Measurements from ENCODE around the gene RPLP2. TPM values are rescaled to one million over a fixed set of nuclear protein-coding genes. Genes with fewer than 3 reads are reported as not detected.

The RPLP2 gene
- polyA plus RNA-seq, 1 donor = 855 TPM

DNA sequence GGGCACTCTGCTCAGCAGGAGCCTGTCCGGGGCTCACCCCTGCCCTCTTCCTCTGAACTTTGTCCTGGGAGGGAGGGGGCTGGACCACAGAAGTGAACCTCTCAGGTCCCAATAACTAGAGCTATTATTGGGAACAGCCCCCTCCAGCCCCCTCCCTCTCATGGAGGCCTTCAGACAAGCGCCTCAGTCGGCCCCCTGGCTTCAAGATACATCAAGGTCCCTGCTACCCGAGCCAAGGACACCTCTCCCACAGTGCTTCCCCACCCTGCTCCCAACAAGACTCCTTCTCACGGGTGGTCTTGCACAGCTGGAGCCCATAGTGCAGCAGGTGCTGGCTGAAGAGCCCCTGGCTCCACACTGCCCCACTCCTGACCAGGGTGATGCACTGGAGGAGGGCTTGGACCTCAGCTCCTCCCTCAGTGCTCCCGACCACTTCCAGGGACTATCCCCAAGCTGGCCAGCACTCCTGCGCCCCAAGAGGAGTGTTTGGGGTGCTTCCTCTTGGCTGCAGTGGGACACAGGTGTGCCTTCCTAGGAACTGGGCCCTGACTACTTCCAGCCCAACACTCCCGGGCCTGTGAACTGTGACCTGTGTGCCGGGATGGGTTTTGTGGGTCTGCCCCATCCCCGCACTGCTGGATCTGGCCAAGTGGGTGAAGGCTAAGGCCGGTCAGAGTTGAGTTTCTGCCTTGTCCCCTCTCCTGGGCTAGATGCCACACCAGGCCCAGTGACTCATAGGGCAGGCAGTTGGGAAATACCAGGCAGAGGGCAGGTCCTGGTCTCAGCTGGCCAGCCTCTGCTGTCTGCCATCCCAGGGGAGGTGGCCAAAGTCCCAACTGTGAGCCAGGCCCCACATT is 11.1 kb downstream of the RPLP2 start:
- no peak for DNase-seq

DNA sequence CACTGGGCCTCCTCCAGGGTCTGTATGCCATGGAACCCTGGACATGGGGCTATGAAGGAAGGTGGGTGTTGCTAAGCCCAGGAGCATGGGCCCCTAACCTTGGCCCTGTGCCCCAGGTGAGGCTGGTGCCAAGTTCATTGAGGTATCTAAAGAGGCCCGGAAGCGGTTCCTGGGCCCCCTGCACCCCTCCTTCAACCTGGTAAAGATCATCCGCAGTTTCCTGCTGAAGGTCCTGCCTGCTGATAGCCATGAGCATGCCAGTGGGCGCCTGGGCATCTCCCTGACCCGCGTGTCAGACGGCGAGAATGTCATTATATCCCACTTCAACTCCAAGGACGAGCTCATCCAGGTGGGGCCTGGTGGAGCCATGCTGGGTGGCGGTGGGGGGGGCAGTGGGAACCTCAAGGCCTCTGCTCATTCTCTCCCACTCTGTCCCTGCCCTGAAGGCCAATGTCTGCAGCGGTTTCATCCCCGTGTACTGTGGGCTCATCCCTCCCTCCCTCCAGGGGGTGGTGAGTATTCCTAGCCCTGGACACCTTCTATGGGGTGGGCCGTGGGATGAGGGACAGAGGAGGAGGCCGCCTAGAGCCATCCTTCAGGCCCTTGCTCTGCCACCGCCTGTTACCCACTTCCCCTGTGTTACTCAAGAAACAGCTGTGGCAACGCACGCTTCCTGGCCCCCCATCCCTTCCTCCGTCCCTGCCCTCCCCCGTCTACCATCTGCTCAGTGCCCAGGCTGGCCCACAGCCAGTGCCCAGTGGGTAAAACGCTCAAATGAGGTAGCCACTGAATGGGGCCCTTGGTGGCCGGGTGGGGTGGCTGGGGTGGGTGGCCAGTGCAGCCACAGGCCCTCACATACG is 12.0 kb downstream of the RPLP2 start:
- DNase-seq = no peak

DNA sequence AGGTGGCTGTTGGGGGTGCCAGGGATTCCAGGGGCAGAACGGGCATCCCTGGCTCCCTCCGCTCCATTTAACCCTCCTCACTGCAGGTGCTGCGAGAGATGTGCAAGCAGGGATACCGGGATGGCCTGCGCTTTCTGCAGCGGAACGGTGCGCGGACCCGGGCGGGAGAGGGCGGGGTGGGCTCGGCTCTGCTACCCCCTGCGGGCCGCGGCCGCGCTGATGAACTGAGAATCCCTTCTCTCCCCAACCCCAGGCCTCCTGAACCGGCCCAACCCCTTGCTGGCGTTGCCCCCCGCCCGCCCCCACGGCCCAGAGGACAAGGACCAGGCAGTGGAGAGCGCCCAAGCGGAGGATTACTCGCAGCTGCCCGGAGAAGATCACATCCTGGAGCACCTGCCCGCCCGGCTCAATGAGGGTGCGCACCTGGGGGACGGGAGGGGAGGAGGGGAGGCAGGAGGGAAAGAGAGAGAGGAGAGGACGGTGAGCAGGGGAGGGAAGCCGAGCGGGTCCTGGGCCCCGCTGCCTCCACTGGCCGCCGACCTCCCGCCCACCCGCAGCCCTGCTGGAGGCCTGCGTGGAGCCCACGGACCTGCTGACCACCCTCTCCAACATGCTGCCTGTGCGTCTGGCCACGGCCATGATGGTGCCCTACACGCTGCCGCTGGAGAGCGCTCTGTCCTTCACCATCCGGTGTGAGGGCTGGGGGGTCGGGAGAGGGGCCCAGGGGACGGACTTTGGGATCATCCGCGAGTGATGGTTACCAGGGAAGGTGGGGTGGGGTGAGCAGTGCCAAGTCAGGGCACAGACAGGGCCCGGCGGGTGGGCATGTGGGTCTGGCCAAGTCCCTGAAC is 13.9 kb downstream of the RPLP2 start:
- no peak for DNase-seq

DNA sequence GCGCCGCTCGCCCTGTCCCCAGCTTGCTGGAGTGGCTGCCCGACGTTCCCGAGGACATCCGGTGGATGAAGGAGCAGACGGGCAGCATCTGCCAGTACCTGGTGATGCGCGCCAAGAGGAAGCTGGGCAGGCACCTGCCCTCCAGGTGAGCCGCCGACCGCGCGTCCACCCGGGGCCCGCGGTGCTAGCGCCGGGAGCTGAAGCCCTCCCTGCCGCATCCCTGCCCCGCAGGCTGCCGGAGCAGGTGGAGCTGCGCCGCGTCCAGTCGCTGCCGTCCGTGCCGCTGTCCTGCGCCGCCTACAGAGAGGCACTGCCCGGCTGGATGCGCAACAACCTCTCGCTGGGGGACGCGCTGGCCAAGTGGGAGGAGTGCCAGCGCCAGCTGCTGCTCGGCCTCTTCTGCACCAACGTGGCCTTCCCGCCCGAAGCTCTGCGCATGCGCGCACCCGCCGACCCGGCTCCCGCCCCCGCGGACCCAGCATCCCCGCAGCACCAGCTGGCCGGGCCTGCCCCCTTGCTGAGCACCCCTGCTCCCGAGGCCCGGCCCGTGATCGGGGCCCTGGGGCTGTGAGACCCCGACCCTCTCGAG is 14.6 kb downstream of the RPLP2 start:
- no peak for DNase-seq

DNA sequence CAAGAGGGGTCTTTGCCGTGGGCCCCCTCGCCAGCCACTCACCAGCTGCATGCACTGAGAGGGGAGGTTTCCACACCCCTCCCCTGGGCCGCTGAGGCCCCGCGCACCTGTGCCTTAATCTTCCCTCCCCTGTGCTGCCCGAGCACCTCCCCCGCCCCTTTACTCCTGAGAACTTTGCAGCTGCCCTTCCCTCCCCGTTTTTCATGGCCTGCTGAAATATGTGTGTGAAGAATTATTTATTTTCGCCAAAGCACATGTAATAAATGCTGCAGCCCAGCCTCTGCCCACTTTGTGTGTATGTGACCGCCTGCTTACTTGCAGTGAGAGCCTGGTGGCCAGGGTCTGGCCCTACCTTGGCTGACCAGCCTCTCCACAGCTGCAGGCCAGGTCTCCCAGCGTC is 15.2 kb downstream of the RPLP2 start:
- DNase-seq = no peak

DNA sequence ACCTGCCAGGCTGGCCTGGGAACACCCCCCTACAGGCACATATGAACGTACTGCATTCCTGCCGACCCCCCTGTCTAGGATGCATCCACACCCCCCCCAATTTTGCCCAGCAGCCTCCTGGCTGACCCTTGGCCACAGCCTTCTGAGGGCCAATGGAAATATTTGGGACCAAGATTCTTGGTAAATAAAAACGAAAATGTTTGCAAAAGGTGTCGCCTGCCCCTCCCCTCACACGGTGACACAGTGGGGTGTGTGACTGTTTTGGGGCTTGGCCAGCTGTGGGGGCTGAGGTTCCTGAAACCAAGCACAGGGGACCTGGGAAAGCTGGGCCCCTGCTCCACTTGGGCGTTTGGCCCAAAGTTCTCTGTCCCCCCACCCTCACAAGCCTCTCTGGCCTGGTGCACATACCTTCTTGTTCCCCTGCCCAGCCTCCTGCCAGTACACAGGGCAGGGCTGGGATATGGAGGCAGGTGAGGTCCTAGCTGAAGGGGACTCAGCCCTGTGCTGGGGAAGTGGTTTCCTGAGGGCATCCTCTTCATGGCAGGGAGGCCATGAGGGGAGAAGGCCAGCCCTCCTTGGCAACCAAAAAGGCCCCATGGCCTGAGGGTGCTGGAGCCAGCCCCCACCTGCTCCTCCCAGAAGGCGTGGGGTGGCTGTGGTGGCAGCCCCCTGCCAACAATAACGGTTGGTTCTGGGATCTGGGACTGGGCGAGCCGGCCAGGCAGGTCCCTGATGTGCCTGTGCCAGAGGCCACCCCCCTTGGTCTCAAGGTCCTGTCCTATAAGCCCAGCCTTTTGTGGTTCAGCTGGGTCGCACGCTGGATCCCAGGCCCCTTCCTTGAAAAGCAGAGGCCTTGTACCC is 15.8 kb downstream of the RPLP2 start:
- no peak for DNase-seq

DNA sequence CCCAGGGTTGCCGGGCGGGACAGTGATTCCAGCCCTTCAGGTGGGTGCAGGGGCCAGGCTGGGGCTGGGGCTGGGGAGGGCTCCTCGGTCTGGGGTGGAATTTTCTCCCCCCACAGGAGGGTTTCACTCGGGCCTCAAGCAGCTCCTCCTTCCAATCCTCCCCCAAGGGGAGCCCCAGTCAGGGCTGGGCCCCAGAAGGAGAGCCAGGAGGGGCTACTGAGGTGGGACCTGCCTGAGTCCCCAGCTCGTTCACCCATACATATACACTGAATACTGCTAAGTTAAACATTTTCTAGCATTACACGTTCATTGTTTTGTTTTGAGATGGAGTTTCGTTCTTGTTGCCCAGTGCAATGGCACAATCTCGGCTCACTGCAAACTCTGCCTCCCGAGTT is 16.5 kb downstream of the RPLP2 start:
- DNase-seq = no peak

DNA sequence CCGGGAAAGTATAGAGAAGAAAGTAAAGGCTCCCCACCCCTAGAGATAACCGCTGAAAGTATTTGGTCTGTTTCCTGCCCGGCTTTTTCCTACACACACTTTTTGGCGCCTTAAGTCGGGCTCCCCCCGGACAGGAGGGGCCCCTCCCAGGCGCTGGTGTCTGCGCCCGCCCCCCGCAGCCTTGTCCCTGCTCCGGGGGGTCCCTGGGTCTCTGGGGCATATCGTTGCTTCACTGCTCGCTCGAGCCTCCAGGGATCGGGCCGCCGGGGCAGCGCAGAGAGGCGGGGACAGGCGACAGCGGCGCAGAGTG is 17.0 kb downstream of the RPLP2 start:
- no peak for DNase-seq

DNA sequence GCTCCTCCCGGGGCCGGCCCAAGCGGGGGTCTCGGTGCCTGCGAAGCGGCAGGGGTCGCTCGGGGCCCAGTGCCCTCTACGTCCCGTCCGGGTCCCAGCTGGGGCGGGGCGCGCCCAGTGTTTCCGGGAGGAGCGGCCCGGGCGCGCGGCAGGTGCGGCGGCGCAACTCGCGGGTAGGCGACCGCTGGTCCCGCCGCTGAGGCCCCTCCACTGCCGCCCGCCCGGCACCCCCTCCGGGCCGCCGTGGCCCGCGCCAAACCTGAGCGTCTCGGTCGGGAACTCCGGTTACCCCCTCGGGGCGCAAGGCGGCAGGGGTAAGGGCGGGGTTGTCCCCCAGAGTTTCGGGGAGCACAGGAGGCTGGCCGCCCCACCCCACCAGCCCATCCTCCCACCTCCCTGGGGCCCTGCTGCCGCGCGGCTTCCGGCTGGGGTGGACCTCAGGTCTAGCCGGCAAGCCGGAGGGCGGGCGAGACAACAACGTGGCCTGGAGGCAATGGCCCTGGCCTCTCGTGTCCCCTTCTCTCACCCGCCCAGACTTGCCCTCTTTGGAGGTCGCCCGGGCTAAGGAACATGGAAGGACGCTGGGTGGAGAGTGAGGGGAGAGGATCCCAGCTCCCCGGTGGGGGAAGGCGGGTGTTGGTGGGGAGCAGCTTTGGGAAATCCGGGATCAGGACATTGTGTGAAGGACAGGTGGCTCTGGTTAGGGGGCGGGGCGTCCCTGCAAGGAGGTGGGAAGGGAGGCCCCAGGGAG is 17.6 kb downstream of the RPLP2 start:
- DNase-seq = no peak

DNA sequence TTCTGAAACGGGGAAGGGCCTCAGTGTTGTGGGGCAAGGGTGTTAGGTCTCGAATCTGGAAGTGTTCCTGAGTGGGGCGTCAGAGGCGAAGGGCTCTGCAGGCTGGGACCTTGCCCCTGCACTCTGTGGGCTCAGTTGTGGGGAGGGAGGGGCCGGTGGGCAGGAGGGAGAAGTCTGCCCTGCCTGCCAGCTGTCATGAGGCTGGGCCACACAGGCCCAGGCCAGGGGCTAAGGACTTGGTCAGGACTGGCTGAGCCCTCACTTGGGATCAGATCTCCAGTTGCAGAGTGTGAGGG is 18.1 kb downstream of the RPLP2 start, which contains the start of gene CRACR2B:
Gene CRACR2B, plus strand, starts transcription at position 23 of the 296 bp plus-strand sequence. CDS start 689 bp downstream, outside the sequence.
- DNase-seq = no peak

DNA sequence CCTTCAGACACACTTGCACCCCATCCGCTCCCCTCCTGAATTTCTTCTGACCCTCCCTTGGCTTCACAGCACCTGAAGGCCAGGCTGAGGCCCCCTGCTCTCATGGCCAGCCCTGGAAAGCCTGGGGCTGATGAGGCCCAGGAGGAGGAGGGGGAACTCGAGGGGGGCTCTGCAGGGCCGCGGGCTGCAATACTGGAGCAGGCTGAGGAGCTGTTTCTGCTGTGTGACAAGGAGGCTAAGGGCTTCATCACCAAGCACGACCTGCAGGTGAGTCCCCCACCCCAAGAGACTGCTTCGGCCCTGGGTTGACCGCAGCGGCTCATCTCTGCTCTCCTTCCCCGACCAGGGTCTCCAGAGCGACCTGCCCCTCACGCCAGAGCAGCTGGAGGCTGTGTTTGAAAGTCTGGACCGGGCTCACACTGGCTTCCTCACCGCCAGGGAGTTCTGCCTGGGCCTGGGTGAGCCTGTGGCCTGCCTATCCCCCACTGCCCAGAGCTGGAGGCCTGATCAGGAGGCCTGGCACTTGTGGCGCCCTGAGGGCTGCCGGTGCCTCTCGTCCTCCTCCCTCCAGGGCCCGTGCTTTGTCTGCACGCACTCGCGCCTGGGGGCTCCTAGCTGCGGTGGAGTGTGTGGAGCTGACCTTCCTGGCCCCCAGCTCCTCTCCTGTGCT is 18.9 kb downstream of the RPLP2 start:
- DNase-seq = no peak

DNA sequence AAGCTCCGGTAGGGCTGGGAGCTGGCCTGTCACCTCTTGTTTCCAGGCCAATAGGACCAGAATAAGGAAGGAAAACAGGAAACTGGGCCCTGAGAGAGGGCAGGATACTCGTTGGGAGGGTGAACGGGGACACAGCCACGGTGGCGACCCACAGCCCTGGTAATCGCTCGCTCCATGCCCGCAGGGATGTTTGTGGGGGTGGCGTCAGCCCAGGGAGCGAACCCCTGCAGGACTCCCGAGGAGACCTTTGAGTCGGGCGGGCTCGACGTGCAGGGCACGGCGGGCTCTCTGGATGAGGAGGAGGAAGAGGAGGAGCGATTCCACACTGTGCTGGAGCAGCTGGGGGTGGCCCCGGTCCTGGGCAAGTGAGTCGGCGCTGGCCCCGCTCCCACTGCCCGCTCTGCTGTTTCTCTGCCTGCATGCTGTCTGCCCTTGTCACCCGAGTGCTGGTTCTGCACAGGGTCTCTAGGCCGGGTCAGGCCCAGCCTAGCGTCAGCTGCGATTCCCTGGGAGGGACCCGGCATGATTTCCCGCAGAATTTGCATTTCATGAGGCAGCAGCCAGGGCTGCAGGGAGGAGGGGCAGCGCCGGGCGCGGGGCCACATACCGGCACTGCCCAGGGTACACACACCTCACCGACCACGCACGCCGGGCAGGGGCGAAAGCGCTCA is 19.5 kb downstream of the RPLP2 start:
- DNase-seq = no peak

DNA sequence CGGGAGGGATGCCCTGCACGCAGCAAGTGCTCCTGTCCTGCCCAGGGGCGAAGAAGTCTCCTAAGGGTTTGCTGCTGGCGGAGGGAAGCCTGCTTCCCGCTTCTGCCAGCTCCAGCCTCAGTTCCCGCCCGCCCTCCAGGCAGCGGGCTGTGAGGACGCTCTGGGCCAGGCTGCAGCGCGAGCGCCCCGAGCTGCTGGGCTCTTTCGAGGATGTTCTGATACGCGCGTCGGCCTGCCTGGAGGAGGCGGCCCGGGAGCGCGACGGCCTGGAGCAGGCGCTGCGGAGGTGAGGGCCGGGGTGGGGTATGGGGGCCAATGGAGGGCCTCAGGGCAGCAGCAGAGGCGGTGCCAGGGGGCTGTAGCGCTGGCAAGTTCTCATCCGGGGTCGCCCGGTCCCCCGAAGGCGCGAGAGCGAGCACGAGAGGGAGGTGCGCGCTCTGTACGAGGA is 20.1 kb downstream of the RPLP2 start:
- DNase-seq = no peak

DNA sequence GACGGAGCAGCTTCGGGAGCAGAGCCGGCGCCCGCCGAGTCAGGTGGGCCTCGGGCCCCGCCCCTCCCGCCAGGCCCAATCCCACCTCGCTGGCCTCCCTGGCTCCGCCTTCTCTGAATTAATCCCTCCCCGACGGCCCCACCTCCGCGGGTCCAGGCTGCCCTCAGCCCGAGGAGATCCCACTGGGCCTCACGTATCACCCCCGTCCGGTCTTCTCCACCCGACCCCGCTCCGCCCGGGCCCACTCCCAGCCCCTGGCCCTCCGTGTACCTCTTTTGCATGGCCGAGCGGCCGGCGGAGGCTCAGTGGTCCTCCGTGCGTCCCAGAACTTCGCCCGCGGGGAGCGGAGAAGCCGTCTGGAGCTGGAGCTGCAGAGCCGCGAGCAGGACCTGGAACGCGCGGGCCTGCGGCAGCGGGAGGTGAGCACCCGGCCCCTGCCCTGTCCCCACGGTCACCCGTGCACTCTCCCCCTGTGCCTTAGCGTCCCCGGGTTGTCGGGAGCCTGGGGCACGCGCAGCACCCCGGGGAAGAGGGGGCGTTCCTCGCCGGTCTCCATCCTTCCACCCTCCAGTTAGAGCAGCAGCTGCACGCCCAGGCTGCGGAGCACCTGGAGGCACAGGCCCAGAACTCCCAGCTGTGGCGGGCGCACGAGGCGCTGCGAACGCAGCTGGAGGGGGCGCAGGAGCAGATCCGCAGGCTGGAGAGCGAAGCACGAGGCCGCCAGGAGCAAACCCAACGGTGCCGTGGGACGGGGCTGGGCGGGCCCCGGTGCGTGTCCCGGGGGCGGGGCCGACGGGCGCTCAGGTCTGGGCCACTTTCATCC is 20.7 kb downstream of the RPLP2 start:
- no peak for DNase-seq

DNA sequence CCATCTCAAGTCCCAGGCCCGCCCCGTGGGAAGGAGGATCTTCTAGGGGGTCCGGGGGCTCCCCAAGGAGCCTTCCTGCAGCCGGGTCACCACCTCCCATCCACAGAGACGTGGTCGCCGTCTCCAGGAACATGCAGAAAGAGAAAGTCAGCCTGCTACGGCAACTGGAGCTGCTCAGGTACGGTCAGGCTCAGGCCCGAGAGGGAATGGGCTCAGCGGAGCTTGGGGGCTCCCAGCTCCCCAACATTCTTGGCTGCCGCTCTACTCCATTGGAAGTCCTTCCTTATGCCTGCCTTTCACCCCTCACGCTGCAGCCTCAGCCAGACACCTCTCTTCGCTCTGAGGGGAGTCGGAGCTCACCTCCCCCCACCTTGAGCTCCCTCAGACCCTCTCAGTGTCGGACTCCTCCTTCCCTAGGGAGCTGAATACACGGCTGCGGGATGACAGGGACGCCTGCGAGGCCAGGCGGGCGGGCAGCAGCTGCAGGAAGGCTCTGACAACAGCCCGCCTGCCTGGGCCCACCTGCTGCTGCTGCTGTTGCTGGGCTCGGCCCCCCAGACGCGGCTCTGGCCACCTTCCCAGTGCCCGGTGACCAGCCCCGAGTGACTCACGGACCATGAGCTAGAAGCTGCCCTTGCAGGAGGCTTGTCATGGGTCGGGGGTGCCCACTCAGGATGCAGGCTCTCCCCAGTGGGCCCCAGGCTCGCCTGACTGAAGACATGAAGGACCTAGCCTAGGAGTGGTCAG is 21.5 kb downstream of the RPLP2 start:
- DNase-seq = no peak

DNA sequence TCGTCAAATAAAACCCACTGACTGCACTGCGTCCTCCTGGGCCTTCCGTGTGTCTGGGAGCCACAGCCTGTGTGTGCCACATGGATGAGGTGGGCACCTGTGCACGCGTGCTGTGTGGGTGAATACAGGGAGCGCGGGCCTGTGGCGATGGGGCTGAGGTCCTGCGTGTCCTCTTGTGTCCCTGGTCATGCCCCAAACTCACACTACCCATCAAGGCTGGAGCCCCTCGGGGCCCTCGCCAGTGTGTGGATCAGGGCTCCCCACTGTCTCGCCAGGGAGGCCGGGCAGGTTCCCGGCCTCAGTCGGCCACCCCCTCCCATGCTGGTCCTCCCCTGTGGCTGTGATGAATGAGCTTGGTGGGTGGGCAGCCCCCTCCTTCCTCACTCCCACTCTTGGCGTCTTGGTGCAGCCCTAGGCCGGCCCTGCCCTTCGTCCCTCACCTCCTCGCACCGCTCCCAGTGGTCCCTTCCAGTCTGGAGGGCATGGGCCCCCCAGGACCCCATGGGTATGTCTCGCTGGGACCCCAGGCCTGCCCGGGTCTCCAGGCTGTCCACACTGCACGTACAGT is 22.3 kb downstream of the RPLP2 start:
- DNase-seq = no peak

DNA sequence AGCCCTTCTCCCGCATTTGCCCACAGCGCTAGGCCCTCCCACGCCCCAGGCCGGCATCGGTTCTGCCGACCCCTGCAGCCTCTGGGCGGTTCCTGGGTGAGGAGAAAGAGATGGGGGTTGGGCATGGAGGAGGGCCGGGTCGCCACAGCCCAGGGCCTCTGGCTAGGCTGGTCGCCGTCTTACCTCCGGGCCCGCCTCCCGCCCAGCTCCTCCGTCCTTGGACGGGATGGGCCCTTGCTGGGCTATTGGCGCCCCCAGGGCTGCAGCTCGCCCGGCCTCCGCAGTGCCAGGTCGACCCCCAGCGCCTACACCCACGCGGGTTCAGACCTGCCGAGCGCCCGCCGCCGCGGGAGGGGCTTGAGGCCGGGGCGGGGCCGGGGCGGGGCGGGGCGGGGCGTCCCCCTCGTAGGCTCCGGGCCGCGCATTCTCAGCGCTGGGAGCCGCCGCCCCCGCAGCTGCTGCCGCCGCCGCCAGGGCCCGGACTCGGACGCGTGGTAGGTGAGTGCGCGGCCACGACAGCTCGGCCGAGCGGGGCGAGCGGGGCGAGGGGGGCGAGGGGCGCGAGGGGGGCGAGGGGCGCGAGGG is 22.9 kb downstream of the RPLP2 start, which contains the start of gene CD151:
Gene CD151, plus strand, starts transcription at position 424 of the 585 bp plus-strand sequence. CDS start 3,118 bp downstream, outside the sequence.
- no peak for DNase-seq
